Brain pericyte (primary cell): ENCODE measurements around the gene TPRN.

ENCODE experiments used
- DNase-seq: peaks from one replicate; pipeline ENCODE4 v3.0.0-alpha.2; 2012; ENCODE audit warnings: low read depth, low spot score

The TPRN gene

DNA sequence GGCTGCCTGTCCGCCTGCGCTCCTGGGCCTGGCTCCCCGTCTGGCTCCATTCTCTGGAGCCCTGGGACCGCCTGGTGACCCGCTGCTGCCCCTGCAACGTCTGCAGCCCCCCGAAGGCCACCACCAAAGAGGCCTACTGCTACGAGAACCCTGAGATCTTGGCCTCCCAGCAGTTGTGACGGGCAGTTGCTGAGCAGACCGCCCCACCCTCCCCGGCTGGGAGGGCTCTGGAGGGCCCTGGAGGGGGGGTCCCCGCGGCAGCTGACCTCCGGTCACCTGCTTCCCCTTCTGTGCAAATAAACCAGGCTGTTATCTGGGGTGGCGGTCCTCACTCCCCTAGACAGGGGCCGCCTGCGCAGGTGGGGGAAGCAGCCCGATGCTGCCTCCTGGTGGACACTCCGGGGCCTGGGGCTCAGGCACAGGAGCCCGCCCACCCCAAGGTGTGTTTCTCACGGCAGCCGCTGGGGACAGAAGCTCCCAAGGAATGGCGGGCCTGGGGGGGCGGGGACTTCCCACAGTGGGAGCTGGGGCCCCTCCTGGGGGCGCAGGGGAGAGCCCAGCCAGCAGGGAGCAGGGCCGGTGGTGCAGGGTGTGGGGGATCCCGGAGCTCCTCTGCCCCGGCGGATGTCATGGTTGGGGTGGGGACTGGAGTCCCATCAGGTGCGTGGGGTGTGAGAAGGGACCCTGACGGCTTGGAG is 35.8 kb upstream of the TPRN start:
- no peak for DNase-seq

DNA sequence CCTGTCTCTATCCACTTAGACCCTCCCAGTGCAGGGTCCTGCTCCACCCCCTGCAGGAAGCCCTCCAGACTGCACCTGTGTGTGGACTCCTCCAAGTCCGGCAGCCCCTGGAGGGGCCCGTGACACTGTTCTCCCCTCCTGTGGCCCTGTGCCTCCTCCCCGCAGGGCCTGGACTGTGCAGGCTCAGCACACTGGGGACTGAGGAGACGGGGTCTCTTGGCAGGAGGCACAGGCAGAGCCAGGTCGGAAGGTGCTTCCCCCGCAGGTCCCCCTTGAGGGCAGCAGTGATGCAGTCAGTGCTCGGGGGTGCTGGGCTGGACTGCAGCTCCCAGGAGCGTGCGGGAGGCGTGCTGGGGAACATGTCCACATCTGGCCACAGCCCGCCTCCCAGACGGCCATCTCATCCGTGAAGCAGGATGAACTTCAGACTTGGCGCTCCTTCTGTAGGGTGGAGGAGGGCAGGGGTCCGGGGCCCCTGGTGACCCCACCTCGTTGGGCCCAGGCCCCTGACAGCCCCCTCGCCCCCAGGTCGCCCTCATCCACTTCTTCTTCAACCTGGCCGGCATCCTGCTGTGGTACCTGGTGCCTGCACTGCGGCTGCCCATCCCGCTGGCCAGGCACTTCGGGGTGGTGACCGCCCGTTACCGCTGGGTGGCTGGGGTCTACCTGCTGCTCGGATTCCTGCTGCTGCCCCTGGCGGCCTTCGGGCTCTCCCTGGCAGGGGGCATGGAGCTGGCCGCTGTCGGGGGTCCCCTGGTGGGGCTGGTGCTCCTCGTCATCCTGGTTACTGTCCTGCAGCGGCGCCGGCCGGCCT is 35.1 kb upstream of the TPRN start:
- DNase-seq: no peak

DNA sequence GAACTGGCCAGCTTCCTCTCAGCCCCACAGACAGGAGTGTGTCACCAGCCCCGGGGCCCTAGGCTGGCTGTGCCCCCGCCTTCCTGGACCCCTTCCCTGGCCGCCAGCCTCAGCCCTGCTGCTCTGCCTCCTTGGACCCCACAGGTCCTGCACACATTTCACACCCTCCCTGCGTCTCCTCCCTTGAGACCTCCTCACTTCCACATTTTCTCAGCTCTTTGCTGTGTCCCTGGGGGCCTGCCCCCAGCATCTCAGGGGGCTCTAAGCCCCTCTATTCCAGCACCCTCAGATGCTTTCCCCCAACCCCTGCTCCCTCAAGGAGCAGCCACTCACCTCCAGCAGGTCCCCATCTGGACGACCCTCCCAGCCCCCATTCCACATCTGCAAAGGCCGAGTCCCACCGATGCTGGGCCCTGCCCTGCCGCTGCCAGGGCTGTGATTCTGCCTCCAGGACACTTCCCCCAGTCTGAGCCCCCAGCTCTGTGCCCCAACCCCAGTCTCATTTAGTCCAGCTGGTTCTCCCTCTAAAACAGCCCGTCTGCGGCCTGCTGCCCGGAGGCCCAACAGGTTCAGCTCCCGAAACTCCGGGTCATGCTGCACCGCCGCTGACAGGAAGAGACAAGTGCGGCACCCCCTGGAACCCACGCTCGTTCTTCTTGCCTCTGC is 34.4 kb upstream of the TPRN start:
- no peak for DNase-seq

DNA sequence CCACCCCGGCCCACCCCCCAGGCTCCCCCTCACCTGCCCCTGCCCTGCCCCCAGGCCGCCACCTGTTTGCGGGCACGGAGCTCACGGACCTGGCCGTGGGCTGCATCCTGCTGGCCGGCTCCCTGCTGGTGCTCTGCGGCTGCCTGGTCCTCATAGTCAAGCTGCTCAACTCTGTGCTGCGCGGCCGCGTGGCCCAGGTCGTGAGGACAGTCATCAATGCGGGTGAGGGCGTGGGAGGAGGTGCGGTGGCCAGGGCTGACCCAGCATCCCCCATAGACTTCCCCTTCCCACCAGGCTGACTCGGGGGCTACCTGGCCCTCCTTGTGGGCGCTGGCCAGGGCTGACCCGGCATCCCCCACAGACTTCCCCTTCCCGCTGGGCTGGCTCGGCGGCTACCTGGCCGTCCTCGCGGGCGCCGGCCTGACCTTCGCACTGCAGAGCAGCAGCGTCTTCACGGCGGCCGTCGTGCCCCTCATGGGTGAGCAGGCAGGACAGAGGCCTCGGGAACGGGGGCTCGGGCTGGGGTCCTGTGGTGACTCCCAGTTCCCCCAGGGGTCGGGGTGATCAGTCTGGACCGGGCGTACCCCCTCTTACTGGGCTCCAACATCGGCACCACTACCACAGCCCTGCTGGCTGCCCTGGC is 33.6 kb upstream of the TPRN start:
- no peak for DNase-seq

DNA sequence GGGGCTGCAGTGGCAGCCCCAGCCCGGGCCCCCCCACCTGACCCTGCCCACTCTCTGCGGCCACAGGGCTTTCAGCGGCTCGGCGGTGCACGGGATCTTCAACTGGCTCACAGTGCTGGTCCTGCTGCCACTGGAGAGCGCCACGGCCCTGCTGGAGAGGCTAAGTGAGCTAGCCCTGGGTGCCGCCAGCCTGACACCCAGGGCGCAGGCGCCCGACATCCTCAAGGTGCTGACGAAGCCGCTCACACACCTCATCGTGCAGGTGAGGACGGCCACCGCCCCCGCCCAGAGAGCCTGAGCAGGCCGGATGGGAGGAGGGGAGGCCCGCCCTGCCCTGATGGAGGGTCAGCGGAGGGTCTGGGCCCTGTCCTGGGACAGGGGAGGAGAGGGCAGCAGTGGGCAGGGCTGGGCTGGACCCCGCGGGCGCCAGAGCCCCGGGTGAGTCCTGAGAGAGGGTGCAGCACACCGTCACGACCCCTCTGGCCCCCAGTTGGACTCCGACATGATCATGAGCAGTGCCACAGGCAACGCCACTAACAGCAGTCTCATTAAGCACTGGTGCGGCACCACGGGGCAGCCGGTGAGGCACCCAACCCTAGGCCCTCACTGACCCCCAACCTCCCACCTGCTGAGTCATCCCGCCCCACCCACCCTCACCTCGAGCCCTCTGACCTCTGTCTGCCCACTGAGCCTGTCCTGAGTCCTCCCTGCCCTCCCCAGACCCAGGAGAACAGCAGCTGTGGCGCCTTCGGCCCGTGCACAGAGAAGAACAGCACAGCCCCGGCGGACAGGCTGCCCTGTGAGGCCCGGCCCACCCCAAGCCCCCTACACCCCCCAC is 32.8 kb upstream of the TPRN start:
- DNase-seq: no peak

DNA sequence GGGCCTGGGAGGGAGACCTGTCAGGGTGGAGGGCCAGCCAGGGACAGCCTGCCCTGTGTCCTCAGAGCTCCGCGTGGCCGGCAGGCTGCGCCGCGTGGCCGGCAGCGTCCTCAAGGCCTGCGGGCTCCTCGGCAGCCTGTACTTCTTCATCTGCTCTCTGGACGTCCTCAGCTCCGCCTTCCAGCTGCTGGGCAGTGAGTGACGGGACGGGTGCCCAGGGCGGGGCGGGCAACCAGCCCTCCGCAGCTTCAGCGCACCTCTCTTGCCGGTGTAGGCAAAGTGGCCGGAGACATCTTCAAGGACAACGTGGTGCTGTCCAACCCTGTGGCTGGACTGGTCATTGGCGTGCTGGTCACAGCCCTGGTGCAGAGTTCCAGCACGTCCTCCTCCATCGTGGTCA is 32.0 kb upstream of the TPRN start:
- DNase-seq: no peak

DNA sequence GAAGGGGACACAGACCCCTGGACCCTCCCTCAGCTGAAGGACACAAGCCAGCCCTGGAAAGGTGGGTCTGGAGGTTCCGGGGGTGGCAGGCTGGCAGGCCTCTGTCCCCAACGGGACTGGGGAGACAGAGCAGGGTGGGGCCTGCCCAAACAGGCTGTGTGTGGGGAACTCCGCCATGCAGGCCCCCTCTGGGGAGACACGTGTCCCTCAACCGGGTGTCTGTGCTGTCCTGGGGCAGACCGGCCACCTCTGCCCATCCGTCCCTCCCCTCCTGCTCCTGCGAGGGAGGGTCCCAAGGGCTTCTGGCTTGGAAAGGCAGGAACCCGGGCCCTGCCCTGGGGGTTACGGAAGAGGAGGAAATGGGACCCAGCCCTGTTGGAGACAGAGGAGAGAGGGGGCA is 31.6 kb upstream of the TPRN start:
- DNase-seq: no peak

DNA sequence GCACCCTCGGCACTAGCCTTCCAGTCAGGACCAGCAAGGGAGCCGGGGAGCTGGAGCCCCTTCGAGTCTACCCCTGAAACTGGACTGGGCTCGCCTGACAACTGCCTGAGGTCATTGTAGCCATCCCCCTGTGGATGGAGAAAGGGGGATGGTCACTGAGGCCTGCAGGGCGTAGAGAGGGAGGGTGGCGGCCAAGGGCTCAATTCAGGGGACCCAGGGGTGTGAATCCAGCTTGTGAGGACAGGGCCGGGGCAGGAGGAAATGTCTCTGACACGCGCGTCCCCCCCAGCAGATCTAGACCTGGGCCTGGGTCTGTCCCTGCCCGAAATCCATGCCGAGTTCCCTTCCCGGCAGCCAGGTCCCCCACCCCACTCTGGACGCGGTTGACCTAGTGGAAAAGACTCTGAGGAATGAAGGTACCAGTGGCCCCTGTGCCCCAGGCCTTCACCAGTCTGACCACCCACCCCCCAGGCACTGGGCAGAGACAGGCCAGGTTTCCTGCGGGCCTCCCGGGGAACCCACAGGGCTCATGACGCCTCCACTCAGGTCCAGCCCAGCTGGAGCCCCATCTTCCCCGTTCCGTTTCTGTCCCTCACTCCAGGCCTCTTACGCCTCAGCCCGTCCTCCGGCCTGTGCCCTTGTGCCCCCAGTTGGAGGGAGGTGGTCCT is 31.0 kb upstream of the TPRN start:
- DNase-seq: no peak

DNA sequence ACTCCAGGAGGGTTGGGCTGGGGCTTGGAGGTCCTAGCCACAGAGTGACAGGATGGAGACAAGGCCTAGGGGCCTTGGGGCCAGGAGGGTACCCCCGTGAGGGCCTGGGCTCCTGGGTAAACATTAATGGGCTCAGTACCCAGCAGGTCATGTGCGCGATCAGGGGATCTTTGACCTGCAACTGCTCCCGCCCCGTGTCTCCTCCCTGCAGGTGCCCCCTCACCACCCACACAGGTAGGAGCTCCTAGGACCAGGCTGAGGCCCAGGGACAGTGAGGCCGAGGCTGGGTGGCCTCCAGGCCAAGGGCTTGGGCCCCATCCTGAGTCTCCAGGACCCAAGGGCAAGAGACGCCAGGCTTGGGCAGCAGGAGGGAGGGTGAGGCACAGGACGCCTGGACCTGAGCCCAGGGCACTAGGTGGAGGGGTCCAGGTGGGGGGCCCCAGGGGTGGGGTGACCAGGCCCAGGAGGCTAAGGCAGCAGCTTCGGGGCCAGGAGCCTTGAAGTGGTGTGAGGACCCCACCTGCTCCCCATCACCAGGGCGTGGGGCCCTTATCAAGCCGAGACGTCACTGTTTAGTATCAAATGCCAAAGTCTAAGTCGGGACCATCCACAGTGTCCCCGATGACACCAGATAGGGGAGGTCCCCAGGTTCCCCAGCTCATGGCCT is 30.3 kb upstream of the TPRN start, which contains the start of gene SLC34A3:
Gene SLC34A3, plus strand, starts transcription at position 197 of the 667 bp plus-strand sequence. CDS start 802 bp downstream, outside the sequence.
- no peak for DNase-seq

DNA sequence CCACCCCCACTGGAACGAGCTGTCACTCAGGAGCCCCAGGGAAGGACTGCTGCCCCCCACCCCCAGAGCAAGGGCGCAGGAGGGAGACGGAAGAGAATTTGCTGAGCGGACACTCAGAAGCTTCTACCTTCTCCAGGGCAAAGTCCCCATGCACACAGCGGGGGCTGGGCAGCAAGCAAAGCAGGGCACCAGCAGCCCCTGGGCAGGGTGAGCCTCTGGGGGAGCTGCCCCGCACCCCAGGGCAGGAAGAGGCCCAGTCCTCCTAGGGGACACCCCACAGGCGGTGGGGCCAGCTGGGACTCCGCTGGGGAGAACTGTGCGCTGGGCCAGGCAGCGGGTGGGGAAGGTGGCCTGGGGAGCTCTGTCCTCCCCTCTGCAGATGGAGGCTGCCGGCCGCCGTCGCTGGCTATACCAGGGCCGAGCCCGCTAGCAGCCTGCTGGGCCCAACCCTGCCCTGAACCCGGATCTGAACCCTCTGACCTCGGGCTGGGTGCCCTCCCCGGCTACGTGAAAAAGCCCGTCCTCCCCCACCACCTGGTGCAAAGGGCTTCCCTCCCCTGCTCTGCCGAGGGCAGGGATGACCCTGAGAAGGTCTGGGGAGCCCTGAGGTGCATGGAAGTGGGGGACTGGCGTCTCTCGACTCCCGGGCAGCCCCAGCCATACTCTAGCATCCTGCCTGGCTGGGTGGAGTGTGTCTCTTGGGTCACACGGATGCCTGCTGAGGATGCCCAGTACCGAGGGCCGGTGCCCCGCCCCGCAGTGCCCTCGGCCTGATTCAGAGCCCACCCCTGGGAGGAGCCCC is 29.6 kb upstream of the TPRN start:
- no peak for DNase-seq

DNA sequence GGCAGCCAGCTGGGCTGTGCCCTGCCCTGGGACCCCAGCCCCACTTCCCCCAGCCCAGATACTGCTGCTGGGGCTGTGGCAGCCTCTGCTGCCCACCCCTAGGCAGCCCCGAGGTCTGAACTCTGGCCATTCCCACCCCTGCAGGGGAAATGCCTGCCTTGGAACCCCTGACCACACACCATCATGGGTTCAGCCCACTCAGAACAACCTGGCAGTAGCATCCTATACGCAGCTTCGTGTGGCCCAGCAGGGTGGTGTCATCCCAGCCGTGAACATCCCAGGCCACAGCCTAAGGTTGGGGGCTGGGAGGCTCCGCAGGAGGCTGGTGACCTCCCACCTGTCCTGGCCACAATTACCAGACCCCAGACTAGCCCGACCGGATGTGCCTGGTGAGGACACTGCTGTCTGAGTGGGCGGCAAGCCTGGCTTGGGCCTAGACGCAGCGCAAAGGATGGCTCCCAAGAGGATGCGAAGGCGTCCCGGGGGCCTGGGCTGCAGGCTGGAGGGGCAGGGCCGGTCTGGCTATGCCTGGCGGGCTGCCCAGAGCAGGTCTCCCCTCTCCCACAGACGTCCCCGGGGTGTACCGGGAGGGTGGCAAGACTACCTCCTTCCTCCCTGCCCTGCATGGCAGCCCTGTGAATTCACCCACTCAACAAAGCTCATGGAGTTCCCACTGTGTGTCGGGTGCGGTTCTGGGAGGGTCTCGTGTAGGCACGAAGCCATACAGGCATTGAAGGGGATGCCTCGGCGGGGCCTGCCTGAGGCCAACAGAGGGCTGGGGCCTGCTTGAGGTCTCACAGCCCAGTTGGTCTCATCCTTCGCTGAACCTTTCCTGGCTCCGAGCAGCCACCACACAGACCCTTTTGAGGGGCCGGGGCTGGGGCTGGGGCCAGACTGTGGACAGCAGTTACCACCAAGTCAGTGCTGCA is 28.7 kb upstream of the TPRN start:
- DNase-seq: no peak

DNA sequence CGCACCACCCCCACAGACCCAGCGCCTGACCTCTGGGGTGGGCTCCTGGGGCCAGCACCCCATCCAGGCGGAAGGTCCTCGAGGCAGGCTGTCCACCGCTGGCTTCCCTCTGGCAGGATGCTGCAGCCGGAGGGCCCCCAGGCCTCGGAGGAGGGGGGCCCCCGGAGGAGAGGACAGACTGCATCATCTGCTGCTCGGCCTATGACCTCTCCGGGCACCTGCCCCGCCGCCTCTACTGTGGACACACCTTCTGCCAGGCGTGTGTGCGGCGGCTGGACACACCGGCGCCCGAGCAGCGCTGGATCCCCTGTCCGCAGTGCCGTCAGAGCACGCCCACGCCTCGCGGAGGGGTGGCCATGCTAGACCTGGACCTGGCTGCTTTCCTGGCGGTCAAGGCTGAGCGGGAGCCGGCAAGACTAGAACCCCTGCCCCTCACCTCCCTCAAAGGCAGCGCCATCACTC is 28.0 kb upstream of the TPRN start:
- no peak for DNase-seq

DNA sequence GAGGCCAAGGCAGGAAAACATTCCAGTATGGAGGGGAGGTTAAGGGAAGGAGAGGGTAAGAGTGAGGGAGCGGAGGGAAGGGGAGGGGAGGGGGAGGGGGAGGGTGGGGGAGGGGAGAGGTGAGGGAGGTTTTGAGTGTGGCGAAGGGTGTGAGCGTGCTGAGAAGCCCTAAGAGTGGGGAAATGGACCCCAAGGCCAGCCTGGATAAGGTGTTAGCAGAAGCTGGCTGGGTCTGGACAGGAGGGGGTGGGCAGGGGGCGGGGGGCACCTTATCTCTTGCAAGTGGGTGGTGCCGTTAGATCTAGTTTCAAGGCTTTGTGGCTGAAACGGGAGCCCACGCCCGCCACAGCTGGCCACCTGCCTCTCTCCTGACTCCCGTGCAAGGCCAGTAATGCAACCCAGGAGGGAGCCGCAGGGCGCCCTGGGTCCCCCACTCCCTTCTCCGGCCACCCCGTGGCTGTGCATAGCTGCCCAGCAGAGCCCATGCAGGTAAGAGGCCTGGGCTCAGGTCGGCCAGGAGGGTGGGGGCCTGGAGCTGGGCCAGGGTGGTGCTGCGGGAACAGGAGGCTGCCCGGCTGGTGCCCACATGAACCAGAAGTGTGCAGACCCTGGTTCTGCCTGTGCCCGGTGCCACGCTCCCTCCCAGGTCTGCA is 27.4 kb upstream of the TPRN start:
- DNase-seq: no peak

DNA sequence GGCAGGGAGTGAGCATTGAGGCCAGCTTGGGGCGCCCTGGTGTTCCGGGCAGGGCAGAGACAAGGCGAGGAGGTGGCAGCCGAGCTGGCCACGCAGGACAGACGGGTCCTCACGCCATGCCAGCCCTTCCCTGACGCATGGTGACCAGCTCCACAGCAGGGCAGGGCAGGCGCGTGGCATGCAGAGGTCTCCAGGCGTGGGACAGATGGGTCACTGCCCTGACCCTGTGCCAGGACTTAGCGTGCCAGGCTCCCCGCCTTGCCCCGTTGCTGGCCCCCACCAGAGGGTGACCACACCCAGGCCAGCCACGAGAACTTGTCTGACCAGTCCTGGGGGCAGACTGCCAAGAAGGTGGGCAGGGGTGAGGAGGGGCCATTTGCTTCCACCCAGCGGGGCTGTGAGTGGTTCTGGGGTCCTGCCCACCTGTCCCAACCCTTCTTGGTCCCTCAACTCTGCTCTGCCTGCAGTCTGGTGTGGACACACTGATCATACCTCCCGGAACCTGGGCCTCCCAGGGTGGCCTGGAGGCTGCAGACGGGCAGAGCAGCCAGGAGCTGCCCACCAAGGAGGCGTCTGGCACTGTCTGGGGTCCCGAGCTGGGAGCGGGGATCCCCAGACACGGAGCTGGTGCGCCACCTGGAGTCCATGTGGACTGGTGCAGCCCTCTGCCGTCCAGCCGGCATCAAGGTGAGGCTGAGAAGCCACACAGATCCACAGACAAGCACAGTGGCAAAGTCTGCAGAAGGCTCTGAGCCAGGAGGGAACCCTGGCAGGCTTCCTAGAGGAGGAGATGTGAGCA is 26.7 kb upstream of the TPRN start, which contains the start of gene RNF224:
Gene RNF224, plus strand, starts transcription at position 449 of the 799 bp plus-strand sequence. CDS start 834 bp downstream, outside the sequence.
- no peak for DNase-seq

DNA sequence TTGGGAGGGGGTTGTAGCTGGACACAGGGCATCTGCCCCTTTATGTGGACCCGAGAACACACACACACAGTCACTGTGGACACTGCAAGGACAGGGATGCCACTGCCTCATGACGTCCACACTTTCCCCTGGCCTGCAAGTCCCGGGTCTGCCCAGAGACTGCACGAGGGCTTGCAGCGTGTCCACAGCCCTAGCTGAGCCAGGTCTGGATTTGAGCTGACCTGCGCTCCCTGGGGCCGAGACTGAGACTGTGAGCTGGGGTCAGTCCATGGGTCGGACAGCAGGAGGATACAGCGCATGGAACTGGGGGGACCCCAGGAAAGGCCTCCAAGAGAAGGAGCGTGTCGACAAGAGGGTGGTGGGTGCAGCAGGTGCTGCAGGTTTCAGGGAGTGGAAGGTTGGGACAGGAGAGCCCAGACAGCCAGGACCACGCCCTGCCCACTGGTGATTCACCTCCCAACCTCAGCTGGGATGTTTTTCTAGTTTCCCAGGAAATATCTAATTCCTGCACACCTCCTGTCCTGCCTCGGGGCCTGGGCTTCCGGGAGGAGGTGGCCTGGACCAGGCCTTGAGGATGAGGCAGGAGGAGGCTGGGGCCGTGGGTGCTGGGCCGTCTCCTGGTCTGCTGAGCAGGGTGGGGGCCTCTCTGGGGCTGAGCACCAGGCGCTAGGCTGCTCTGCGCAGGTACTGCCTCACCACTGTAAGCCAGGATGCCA is 26.0 kb upstream of the TPRN start:
- no peak for DNase-seq
